NCI-H1105 (cell line): Measurements from ENCODE around the gene GCN1.

Experiments used
- DNase-seq: peaks from one replicate; lab custom pipeline; 2025; lab: John Stamatoyannopoulos, UW

Gene GCN1

DNA sequence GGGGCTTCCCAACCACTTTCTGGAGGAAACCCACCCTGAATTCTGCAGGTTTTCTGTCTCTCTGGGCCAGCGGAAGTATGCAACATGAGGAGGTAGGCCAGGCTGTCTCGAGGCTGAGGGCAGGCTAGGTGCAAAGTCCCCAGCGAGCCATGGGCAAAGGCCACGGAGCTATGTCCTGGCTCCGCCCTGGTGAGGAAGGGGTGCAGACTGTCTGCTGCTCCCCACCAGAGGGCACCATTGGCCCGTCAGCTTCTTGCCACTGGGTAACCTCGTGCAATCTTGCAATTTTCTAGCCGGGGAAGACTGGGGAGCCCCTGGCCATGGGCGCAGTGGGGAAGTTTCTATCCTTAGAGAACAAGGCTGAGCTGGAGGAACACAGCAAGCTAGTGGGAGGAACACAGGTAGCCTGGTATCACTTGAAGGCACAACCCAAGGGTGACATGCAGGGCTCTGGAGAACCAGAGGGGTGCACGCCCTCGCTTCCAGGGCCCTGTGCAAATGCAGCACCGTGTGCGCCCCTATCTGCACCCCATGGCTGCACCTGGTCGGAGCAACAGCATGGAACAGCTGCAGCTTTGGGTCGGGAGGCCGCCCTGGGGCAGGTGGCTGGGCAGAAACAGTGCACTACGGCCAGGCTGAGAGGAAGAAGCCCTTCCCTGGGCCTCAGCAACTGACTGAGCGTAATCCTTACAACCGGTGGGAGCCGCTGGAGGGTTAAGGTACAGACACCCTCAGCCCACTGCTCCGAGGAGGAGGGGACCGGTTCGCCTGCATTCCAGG is 34.0 kb upstream of the GCN1 start:
- peak; percentile 60 for DNase-seq

- DNase-seq: no peak
These were observed 33.5 kb upstream of the GCN1 start for GRCh38 chr12:120228041-120228290.

DNA sequence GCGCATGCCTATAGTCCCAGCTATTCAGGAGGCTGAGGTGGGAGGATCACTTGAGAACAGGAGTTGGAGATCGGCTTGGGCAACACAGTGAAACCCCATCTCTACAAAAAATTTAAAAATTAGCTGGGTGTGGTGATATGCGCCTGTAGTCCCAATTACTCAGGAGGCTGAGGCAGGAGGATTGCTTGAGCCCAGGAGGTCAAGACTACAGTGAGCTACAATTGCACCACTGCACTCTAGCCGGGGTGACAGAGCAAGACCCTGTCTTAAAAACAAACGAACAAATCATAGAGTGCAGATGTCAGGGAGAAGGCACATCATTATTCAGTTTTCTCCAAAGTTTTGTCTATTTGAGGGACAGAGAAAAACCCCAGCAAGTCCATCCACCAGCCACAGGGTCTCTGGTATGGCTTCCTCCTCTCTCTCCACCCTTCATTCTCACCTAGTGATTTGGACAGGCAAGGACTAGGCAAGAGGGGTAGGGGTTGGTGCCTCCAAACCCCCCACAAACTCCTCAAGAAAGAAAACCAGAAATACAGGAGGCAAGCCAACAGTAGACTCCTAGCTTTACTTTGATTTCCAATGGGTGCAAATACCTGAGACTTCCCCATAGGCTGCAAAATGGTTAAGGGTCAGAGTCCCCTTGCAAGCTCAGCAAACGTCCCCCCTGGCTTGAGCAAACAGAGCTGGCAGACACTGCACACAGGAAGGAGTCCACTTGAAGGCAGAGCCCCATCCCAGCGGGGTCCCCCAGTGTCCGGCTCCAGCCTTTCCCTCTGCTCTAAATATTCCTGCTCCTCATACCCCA is 32.9 kb upstream of the GCN1 start:
- no peak for DNase-seq

- no peak for DNase-seq
These were observed 31.5 kb upstream of the GCN1 start for GRCh38 chr12:120225852-120226640.

- no peak for DNase-seq
These were observed 30.7 kb upstream of the GCN1 start for GRCh38 chr12:120225200-120225558.

DNA sequence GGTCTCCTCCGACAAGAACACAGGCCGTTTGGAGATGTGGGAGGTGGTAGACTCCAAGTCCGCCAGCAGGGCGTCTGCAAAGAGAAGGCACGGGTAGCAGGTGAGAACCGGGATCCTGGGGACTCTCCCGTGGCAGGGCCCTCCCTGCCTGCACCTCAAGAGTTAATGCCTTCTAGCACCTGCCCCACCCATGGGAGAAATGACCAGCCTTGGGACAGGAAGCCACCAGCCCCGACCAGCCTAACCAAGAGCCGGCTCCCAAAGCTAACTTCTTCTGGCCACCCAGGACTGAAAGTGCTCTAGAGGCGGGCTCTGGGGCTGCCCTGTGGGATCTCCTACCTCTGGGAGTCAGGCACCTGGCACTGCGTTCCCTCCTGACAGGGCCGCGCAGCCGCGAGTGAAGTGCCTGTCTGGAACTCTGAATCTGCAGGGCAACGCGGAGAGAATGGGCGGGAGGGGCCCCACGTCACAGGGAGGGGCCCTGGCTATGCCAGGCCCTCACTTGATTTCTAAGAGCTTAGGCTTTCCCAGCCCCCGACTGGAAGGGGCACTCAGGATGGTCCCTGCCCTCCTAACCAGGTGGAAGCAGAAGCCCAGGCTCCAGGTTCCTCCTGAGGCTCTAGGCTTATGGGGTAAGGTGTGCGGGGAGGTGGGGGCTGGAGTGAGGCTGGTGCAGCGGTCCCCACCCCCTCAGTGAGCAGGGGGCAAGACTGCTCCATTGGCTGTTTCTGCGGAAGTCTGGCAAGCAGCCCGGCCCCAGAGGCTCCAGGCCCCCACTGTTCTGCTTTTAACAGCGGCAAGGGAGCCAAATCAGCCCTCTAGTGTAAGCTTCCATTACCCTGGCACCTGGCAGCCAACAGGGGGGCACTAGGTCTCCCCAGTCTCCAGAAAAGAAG is 30.0 kb upstream of the GCN1 start:
- DNase-seq: peak; percentile 96

DNA sequence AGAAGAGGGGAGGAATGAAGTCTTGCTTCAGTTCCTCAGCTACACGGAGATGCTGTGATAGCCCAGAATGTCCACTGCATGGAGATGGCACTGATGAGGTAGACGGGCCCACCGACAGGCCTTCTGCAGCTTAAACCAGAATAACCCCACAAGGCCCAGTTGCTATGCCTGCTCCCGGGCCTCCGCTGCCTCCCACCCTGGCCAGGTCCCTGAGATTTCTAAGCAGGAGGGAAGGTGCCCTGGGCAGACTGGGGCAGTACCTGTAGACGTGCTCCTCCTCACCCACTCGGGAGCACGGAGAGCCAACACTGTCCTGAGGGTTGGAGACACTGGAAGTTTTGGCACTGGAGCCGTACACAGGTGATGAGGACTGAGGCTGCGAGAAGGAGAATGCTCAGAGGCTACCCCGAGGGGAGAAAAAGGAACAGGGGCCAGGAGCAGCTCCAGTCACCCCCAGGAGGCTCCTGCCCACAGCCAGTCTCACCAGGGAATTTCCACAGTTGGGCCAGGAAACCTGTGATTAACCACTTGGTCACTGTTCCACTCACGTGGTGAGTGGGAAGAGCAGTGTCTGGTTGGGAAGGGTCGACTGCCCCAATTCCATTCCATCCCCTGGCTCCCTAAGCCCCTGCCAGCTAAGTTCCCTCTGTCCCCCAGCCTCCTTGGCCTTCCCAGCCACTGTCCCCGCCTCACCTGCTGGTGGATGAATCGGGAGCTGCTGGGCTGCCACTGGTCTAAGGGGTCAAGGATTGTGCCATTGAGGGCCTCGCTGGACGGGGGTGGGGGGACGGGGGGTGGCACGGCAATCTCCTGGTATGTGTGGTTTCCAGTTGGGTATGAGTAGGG is 29.2 kb upstream of the GCN1 start:
- no peak for DNase-seq

DNA sequence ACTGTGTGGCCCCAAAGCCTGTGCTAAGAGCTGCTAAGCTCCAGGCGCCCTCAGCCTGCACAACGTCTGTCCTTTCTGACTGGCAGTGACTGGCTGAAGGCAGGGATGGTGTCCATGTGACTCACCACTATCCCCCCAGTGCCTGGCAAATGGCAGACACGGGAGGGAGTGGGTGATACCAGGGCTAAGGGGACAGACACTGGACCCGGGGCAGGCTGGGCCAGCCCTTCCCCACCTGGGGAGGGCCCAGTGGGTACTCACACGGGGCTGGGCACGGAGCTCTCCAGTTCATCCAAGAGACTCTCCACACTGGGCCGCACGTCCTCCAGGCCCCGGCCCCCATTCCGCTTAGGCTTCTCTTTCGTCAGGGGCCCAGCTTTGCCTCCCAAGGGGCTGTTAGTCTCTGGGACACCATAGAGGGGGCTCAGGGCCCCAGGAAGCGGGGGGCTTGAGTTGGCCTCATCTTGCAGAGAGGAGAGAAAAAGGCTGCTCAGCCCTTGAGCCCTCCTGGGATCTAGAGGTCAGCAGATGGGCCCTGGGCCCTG is 27.8 kb upstream of the GCN1 start:
- no peak for DNase-seq

DNA sequence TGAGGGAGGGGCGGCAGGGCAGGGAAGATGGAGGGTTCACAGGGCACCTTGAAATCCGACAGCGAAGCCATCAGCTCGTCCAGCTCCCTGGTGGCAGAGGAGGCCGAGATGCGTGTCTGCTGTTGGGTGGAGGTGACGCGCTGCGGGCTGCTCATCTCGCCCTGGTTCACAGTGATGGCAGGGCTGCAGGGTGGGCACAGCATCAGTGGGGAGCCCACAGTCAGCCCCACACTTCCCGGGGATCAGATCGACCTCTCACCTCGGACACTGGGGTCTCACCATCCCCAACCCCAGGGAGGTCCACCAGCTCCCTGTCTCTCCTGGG is 27.0 kb upstream of the GCN1 start:
- DNase-seq: no peak

- no peak for DNase-seq
These were observed 26.5 kb upstream of the GCN1 start for GRCh38 chr12:120220838-120221575.

GRCh38 chr12:120218680-120219606 is 24.4 kb upstream of the GCN1 start:
- no peak for DNase-seq

GRCh38 chr12:120216742-120217605 is 22.5 kb upstream of the GCN1 start:
- DNase-seq: no peak

DNA sequence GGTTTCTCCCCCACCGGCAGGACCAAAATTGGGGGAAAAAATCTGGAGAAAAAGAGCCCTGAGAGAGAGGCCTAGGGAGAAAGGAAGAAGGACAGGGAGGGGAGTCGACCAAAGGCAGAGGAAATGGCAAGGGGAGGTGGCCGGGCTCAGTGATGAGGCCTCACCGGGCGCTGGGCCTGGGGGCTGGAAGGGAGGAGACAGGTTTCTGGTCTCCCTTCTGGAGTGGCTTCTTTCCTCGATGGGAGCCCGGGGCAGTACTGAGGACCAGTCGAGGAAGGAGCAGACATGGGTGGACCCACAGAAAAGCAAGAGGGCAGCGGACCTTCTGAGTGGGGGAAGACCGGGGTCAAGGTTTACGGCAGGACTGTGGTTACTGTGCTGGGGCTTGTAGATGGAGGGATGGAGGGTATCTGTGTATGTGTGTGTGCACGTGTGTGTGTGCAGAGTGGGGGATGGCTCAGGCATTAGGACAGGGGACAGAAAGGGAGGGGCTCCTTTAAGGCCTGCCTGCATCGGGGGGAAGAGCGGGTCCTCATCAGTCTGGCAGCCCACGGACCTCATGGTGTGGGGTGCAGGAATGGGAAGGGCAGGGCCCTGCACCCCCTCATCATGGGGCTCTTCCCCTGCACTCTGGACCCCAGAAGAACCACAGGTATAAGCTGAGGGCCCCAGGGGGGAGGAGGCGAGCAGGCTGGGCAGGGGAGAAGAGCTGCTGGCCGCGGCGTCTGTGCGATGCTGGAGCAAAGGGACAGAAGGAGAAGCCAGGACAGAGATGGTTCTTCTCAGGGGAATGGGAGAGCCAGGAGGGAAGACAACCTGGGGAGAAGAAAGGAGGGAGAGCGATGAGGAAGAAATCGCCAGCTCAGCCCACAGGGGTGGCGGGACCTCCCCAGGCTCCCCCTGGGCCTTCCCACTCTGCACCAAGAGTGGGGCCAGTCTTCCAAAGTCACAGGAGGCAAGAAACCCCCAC is 21.5 kb upstream of the GCN1 start:
- DNase-seq: no peak

- DNase-seq: no peak
These were observed 20.8 kb upstream of the GCN1 start for GRCh38 chr12:120215357-120215735.

GRCh38 chr12:120214626-120215356 is 20.3 kb upstream of the GCN1 start:
- DNase-seq: no peak

GRCh38 chr12:120213758-120214157 is 19.2 kb upstream of the GCN1 start:
- no peak for DNase-seq
